ENCODE measurements around the gene ZNRD2. TPM values are rescaled to one million over a fixed set of nuclear protein-coding genes. Genes with fewer than 3 reads are reported as not detected.
A peak's percentile ranks its signal among the peaks of the same experiment; 100 is the strongest.

Gene ZNRD2
- total and polyA plus RNA-seq, 2 experiments from 2014 or later: 20.5 to 52.4 TPM

- Histone ChIP-seq H3K27me3 (no peaks in the 10 kb centered on the region), H3K36me3 (replicated peaks; ENCODE audit: insufficient read depth, low read depth) (no peaks in the 10 kb centered on the region), H4K20me1 (ENCODE audit: insufficient read depth, poor library complexity, severe bottlenecking) (peaks cover 23% of the 10 kb centered on the region), H3K9me3 (ENCODE audit: low read depth) (no peaks in the 10 kb centered on the region), H2AFZ (no peak overlapping the region), H3K79me2 (no peaks in the 10 kb centered on the region), H3K9me2 (replicated peaks; ENCODE audit: insufficient read depth) (no peaks in the 10 kb centered on the region), H3K4me3 (no peak overlapping the region), H3K4me1 (ENCODE audit: insufficient read depth) (peaks cover 24% of the 10 kb centered on the region), H3K27ac (no peak overlapping the region), H3K4me2 (no peak overlapping the region)
- 95% methylated on average over 41 of the region's 43 CpGs for WGBS (ENCODE audit: low lambda C conversion rate, missing lambda C conversion rate)
- TF ChIP-seq EZH2 (IDR thresholded peaks at IDR 0.05; ENCODE audit: borderline replicate concordance) (no peak), EZH2phosphoT487 (IDR thresholded peaks at IDR 0.05; ENCODE audit: low read depth, severe bottlenecking, unreplicated experiment) (no peak), CTCF (IDR thresholded peaks at IDR 0.05; ENCODE audit: poor library complexity) (no peak)
- DNase-seq (ENCODE audit: low spot score): peak; percentile 12
These were observed 31.9 kb upstream of the ZNRD2 start for GRCh38 chr11:65538232-65538914.

GRCh38 chr11:65538915-65539743, 31.1 kb upstream of the ZNRD2 start:
- H3K4me1 ChIP-seq (ENCODE audit: insufficient read depth): peaks cover 24% of the 10 kb centered on the region
- peaks cover 2% of the 10 kb centered on the region for H3K79me2 ChIP-seq
- H2AFZ ChIP-seq: no peak overlapping the region
- H4K20me1 ChIP-seq (ENCODE audit: insufficient read depth, poor library complexity, severe bottlenecking): peaks cover 23% of the 10 kb centered on the region
- peak overlapping the region; percentile 94 for H3K4me2 ChIP-seq
- 58% methylated on average over 48 of the region's 92 CpGs for WGBS (ENCODE audit: low lambda C conversion rate, missing lambda C conversion rate)
- no peaks in the 10 kb centered on the region for H3K36me3 ChIP-seq (replicated peaks; ENCODE audit: insufficient read depth, low read depth)
- TF ChIP-seq EZH2 (IDR thresholded peaks at IDR 0.05; ENCODE audit: borderline replicate concordance) (no peak), EZH2phosphoT487 (IDR thresholded peaks at IDR 0.05; ENCODE audit: low read depth, severe bottlenecking, unreplicated experiment) (no peak), CTCF (IDR thresholded peaks at IDR 0.05; ENCODE audit: poor library complexity) (no peak)
- no peaks in the 10 kb centered on the region for H3K9me3 ChIP-seq (ENCODE audit: low read depth)
- no peak overlapping the region for H3K4me3 ChIP-seq
- no peaks in the 10 kb centered on the region for H3K9me2 ChIP-seq (replicated peaks; ENCODE audit: insufficient read depth)
- no peaks in the 10 kb centered on the region for H3K27me3 ChIP-seq
- peak overlapping the region; percentile 71 for H3K27ac ChIP-seq
- DNase-seq (ENCODE audit: low spot score): no peak

- H3K79me2 ChIP-seq: peaks cover 4% of the 10 kb centered on the region
- H2AFZ ChIP-seq: peak overlapping the region; percentile 34
- H3K36me3 ChIP-seq (replicated peaks; ENCODE audit: insufficient read depth, low read depth): no peaks in the 10 kb centered on the region
- H4K20me1 ChIP-seq (ENCODE audit: insufficient read depth, poor library complexity, severe bottlenecking): peaks cover 23% of the 10 kb centered on the region
- TF ChIP-seq EZH2 (IDR thresholded peaks at IDR 0.05; ENCODE audit: borderline replicate concordance) (no peak), CTCF (IDR thresholded peaks at IDR 0.05; ENCODE audit: poor library complexity) (no peak), EZH2phosphoT487 (IDR thresholded peaks at IDR 0.05; ENCODE audit: low read depth, severe bottlenecking, unreplicated experiment) (no peak)
- peaks cover 24% of the 10 kb centered on the region for H3K4me1 ChIP-seq (ENCODE audit: insufficient read depth)
- no peaks in the 10 kb centered on the region for H3K27me3 ChIP-seq
- H3K4me2 ChIP-seq: peak overlapping the region; percentile 94
- WGBS (ENCODE audit: low lambda C conversion rate, missing lambda C conversion rate): 21% methylated on average over 31 of the region's 60 CpGs
- H3K4me3 ChIP-seq: no peak overlapping the region
- H3K27ac ChIP-seq: peak overlapping the region; percentile 71
- no peaks in the 10 kb centered on the region for H3K9me3 ChIP-seq (ENCODE audit: low read depth)
- DNase-seq (ENCODE audit: low spot score): no peak
- no peaks in the 10 kb centered on the region for H3K9me2 ChIP-seq (replicated peaks; ENCODE audit: insufficient read depth)
These were observed 30.5 kb upstream of the ZNRD2 start for GRCh38 chr11:65539744-65540289.
